GM23338 (cell line): ENCODE results near the gene NT5C1A.

Source experiments
- CREB1 ChIP-seq: fragments of 250-450 bp; sonication (Bioruptor Pico); IDR thresholded peaks from 2 replicates; pipeline ENCODE4 v1.5.0; 2020; ENCODE audit warnings: low read depth, mild to moderate bottlenecking, moderate library complexity
- CTCF ChIP-seq, 2 experiments: fragments of 200-600 bp in 1 of 2; sonication (generic) in 1 of 2; conservative IDR thresholded peaks; 2 replicates each; pipeline versions ENCODE4 v1.5.1 to v1.6.1; 2016 to 2017; ENCODE audit warnings: antibody characterized with exemption in 2 of 2, low read depth in 2 of 2, mild to moderate bottlenecking in 2 of 2, moderate library complexity in 1 of 2
- ETS1 ChIP-seq: IDR thresholded peaks from 2 replicates; pipeline ENCODE4 v1.6.1; 2016; ENCODE audit warnings: antibody characterized with exemption
- EZH2 ChIP-seq: fragments of 200-600 bp; sonication (generic); IDR thresholded peaks from one replicate; pipeline ENCODE4 v1.8.0; 2017; ENCODE audit warnings: antibody characterized with exemption, mild to moderate bottlenecking, low read depth; ENCODE audit not compliant: unreplicated experiment
- EZH2phosphoT487 ChIP-seq: fragments of 200-600 bp; sonication (generic); IDR thresholded peaks from one replicate; pipeline ENCODE4 v1.8.1; 2018; ENCODE audit warnings: antibody characterized with exemption; ENCODE audit not compliant: unreplicated experiment
- POLR2AphosphoS5 ChIP-seq: IDR thresholded peaks from 2 replicates; pipeline ENCODE4 v1.6.1; 2016; ENCODE audit warnings: antibody characterized with exemption, low read depth
- REST ChIP-seq: IDR thresholded peaks from one replicate; pipeline ENCODE4 v1.6.1; 2018; ENCODE audit warnings: antibody characterized with exemption; ENCODE audit not compliant: unreplicated experiment
- ZNF114 ChIP-seq: fragments of 250-450 bp; sonication (Bioruptor Pico); IDR thresholded peaks from 2 replicates; pipeline ENCODE4 v1.5.0; 2020; ENCODE audit warnings: mild to moderate bottlenecking, moderate library complexity

- TF ChIP-seq REST (no peak), CTCF (conservative IDR thresholded peaks at IDR 0.05; ENCODE audit: low read depth in 2 of 2) (no peak), POLR2AphosphoS5 (no peak), EZH2phosphoT487 (no peak), ETS1 (no peak), EZH2 (no peak), ZNF114 (CRISPR knock-in tag) (no peak), CREB1 (CRISPR knock-in tag) (0 out of 2 replicates have a peak, but pooled peaks have one; percentile 18)
Measured at GRCh38 chr1:39701049-39701439, 29.1 kb upstream of the NT5C1A start.
